IPS-15b (cell line): ENCODE data around the gene ARHGEF28.

ENCODE experiments used
- H3K27me3 ChIP-seq: one replicate; pipeline ENCODE4 v1.6.1; 2013; ENCODE audit warnings: low read length; ENCODE audit not compliant: control insufficient read depth, insufficient read depth
- H3K36me3 ChIP-seq: one replicate; pipeline ENCODE4 v1.6.1; 2013; ENCODE audit warnings: low read length; ENCODE audit not compliant: control insufficient read depth, insufficient read depth
- H3K4me1 ChIP-seq: one replicate; pipeline ENCODE4 v1.6.1; 2013; ENCODE audit warnings: mild to moderate bottlenecking, low read length; ENCODE audit not compliant: control insufficient read depth, insufficient read depth
- H3K4me3 ChIP-seq: one replicate; pipeline ENCODE4 v1.5.1; 2013; ENCODE audit warnings: low read depth, low read length
- H3K9ac ChIP-seq: one replicate; pipeline ENCODE4 v1.6.1; 2013; ENCODE audit warnings: low read depth, mild to moderate bottlenecking, low read length
- H3K9me3 ChIP-seq: one replicate; pipeline ENCODE4 v1.6.1; 2013; ENCODE audit warnings: mild to moderate bottlenecking, low read length; ENCODE audit not compliant: control insufficient read depth, insufficient read depth

ARHGEF28 gene

GRCh38 chr5:73642344-73642743 lies 16.3 kb downstream of the ARHGEF28 start:
- H3K9ac ChIP-seq: no peak overlapping the region
- no peaks in the 10 kb centered on the region for H3K36me3 ChIP-seq
- H3K27me3 ChIP-seq: peaks cover 12% of the 10 kb centered on the region

GRCh38 chr5:73644385-73644963 lies 18.5 kb downstream of the ARHGEF28 start:
- Histone ChIP-seq H3K27me3 (peaks cover 12% of the 10 kb centered on the region), H3K9ac (no peak overlapping the region), H3K4me3 (no peak overlapping the region), H3K9me3 (no peaks in the 10 kb centered on the region), H3K36me3 (no peaks in the 10 kb centered on the region), H3K4me1 (peaks cover 9% of the 10 kb centered on the region)

More at GRCh38 chr5:73642344-73642743, 16.3 kb downstream of the ARHGEF28 start:
- Histone ChIP-seq H3K4me3 (no peak overlapping the region), H3K9me3 (no peaks in the 10 kb centered on the region), H3K4me1 (peaks cover 9% of the 10 kb centered on the region)

GRCh38 chr5:73647721-73648120 lies 21.7 kb downstream of the ARHGEF28 start:
- H3K9ac ChIP-seq: no peak overlapping the region
- H3K36me3 ChIP-seq: no peaks in the 10 kb centered on the region
- H3K4me1 ChIP-seq: peaks cover 4% of the 10 kb centered on the region
- H3K9me3 ChIP-seq: no peaks in the 10 kb centered on the region
- H3K27me3 ChIP-seq: no peaks in the 10 kb centered on the region
- no peak overlapping the region for H3K4me3 ChIP-seq

GRCh38 chr5:73648515-73648914 lies 22.5 kb downstream of the ARHGEF28 start:
- H3K9ac ChIP-seq: no peak overlapping the region
- H3K36me3 ChIP-seq: no peaks in the 10 kb centered on the region
- H3K27me3 ChIP-seq: no peaks in the 10 kb centered on the region
- H3K4me1 ChIP-seq: peaks cover 4% of the 10 kb centered on the region
- H3K4me3 ChIP-seq: no peak overlapping the region
- no peaks in the 10 kb centered on the region for H3K9me3 ChIP-seq

GRCh38 chr5:73649926-73650325 lies 23.9 kb downstream of the ARHGEF28 start:
- Histone ChIP-seq H3K9ac (no peak overlapping the region), H3K4me1 (no peaks in the 10 kb centered on the region), H3K4me3 (no peak overlapping the region), H3K36me3 (no peaks in the 10 kb centered on the region), H3K9me3 (no peaks in the 10 kb centered on the region), H3K27me3 (no peaks in the 10 kb centered on the region)

- Histone ChIP-seq H3K36me3 (no peaks in the 10 kb centered on the region), H3K4me1 (no peaks in the 10 kb centered on the region), H3K9ac (no peak overlapping the region), H3K9me3 (no peaks in the 10 kb centered on the region), H3K4me3 (no peak overlapping the region), H3K27me3 (no peaks in the 10 kb centered on the region)
Measured at GRCh38 chr5:73652391-73652790, 26.4 kb downstream of the ARHGEF28 start.

- no peaks in the 10 kb centered on the region for H3K4me1 ChIP-seq
- H3K9ac ChIP-seq: no peak overlapping the region
- no peaks in the 10 kb centered on the region for H3K9me3 ChIP-seq
- H3K4me3 ChIP-seq: no peak overlapping the region
- no peaks in the 10 kb centered on the region for H3K27me3 ChIP-seq
- no peaks in the 10 kb centered on the region for H3K36me3 ChIP-seq
Measured at GRCh38 chr5:73654171-73654811, 28.3 kb downstream of the ARHGEF28 start.

GRCh38 chr5:73654819-73655318 lies 28.9 kb downstream of the ARHGEF28 start:
- no peaks in the 10 kb centered on the region for H3K27me3 ChIP-seq
- H3K36me3 ChIP-seq: no peaks in the 10 kb centered on the region
- no peaks in the 10 kb centered on the region for H3K9me3 ChIP-seq
- no peaks in the 10 kb centered on the region for H3K4me1 ChIP-seq
- H3K9ac ChIP-seq: no peak overlapping the region
- no peak overlapping the region for H3K4me3 ChIP-seq

GRCh38 chr5:73655521-73656160 lies 29.6 kb downstream of the ARHGEF28 start:
- no peaks in the 10 kb centered on the region for H3K27me3 ChIP-seq
- no peaks in the 10 kb centered on the region for H3K9me3 ChIP-seq
- no peaks in the 10 kb centered on the region for H3K4me1 ChIP-seq
- H3K36me3 ChIP-seq: no peaks in the 10 kb centered on the region
- H3K4me3 ChIP-seq: no peak overlapping the region
- H3K9ac ChIP-seq: no peak overlapping the region

GRCh38 chr5:73661753-73662152 lies 35.8 kb downstream of the ARHGEF28 start:
- Histone ChIP-seq H3K9ac (no peak overlapping the region), H3K36me3 (no peaks in the 10 kb centered on the region), H3K9me3 (no peaks in the 10 kb centered on the region), H3K27me3 (no peaks in the 10 kb centered on the region), H3K4me1 (no peaks in the 10 kb centered on the region), H3K4me3 (no peak overlapping the region)

- no peak overlapping the region for H3K9ac ChIP-seq
- H3K27me3 ChIP-seq: no peaks in the 10 kb centered on the region
- H3K36me3 ChIP-seq: no peaks in the 10 kb centered on the region
- H3K4me1 ChIP-seq: no peaks in the 10 kb centered on the region
- no peak overlapping the region for H3K4me3 ChIP-seq
- no peaks in the 10 kb centered on the region for H3K9me3 ChIP-seq
Measured at GRCh38 chr5:73663161-73663859, 37.3 kb downstream of the ARHGEF28 start.
